Mucosa of rectum (tissue), 2 donors: ENCODE data around the gene CAPN6.

ENCODE experiments used
- H3K27ac ChIP-seq, 2 donors: one replicate each; pipeline ENCODE4 v1.7.0; 2013; ENCODE audit warnings: inconsistent platforms in 2 of 2, low read depth in 2 of 2, low read length in 2 of 2
- H3K27me3 ChIP-seq, 2 donors: one replicate each; pipeline ENCODE4 v1.7.0; 2013; ENCODE audit warnings: low read length in 2 of 2; ENCODE audit not compliant: control insufficient read depth in 2 of 2, insufficient read depth in 2 of 2
- H3K36me3 ChIP-seq, 2 donors: one replicate each; pipeline ENCODE4 v1.7.0; 2013; ENCODE audit warnings: low read length in 2 of 2; ENCODE audit not compliant: control insufficient read depth in 2 of 2, insufficient read depth in 2 of 2
- H3K4me1 ChIP-seq, 2 donors: one replicate each; pipeline ENCODE4 v1.7.0; 2013; ENCODE audit warnings: low read length in 2 of 2, mild to moderate bottlenecking in 1 of 2; ENCODE audit not compliant: control insufficient read depth in 2 of 2, insufficient read depth in 2 of 2
- H3K4me3 ChIP-seq, 2 donors: one replicate each; pipeline ENCODE4 v1.7.0; 2013; ENCODE audit warnings: low read length in 2 of 2
- H3K9ac ChIP-seq, 2 donors: one replicate each; pipeline ENCODE4 v1.7.0; 2013; ENCODE audit warnings: low read length in 2 of 2, low read depth in 1 of 2, mild to moderate bottlenecking in 1 of 2
- H3K9me3 ChIP-seq, 2 donors: one replicate each; pipeline ENCODE4 v1.7.0; 2013; ENCODE audit warnings: low read length in 2 of 2; ENCODE audit not compliant: control insufficient read depth in 2 of 2
- donor health status: healthy.
- donor health status: Normal muscosa, but diverticular disease.

CAPN6 gene, protein sequence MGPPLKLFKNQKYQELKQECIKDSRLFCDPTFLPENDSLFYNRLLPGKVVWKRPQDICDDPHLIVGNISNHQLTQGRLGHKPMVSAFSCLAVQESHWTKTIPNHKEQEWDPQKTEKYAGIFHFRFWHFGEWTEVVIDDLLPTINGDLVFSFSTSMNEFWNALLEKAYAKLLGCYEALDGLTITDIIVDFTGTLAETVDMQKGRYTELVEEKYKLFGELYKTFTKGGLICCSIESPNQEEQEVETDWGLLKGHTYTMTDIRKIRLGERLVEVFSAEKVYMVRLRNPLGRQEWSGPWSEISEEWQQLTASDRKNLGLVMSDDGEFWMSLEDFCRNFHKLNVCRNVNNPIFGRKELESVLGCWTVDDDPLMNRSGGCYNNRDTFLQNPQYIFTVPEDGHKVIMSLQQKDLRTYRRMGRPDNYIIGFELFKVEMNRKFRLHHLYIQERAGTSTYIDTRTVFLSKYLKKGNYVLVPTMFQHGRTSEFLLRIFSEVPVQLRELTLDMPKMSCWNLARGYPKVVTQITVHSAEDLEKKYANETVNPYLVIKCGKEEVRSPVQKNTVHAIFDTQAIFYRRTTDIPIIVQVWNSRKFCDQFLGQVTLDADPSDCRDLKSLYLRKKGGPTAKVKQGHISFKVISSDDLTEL

GRCh38 chrX:111270339-111270738 is at the start of gene CAPN6:
CAPN6 (minus strand) TSS chrX:111270483; CDS start chrX:111263936, 6,547 bp downstream.
- Histone ChIP-seq H3K4me3 (no peak within 1 kb of the TSS), H3K9me3 (no peaks in the 10 kb centered on the region), H3K4me1 (no peaks in the 10 kb centered on the region), H3K36me3 (no peaks in the 10 kb centered on the region), H3K27ac (no peak within 1 kb of the TSS), H3K27me3 (peaks cover 7 to 11% of the 10 kb centered on the region in 2 donors), H3K9ac (no peak within 1 kb of the TSS)

- Histone ChIP-seq H3K9ac (no peak overlapping the region), H3K27ac (no peak overlapping the region), H3K36me3 (no peaks in the 10 kb centered on the region), H3K4me1 (no peaks in the 10 kb centered on the region), H3K27me3 (peaks cover 0 to 4% of the 10 kb centered on the region in 2 donors), H3K9me3 (no peaks in the 10 kb centered on the region), H3K4me3 (no peak overlapping the region)
Observed at GRCh38 chrX:111319451-111319850, 49.2 kb upstream of the CAPN6 start.

DNA sequence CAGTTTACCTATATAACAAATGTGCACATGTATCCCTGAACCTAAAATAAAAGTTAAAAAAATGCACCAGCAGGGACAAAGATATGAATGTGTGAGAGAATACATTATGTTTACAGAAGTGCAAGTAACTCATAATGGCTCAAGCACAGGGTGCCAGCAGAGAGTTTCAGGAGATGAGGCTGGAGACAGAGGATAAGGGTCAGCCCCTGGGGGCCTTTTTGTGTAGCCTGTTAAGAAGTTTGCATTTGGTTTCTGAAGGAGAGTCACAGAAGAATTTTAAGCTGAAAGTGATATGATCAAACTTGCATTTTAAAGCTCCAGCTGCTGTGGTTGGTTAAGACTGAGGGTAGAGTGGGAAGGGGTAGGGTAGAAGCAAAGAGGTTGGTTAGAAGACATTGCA is 48.6 kb upstream of the CAPN6 start:
- H3K9me3 ChIP-seq = no peaks in the 10 kb centered on the region
- no peak overlapping the region for H3K9ac ChIP-seq
- peaks cover 0 to 4% of the 10 kb centered on the region in 2 donors for H3K27me3 ChIP-seq
- no peak overlapping the region for H3K27ac ChIP-seq
- no peak overlapping the region for H3K4me3 ChIP-seq
- no peaks in the 10 kb centered on the region for H3K4me1 ChIP-seq
- H3K36me3 ChIP-seq = no peaks in the 10 kb centered on the region

DNA sequence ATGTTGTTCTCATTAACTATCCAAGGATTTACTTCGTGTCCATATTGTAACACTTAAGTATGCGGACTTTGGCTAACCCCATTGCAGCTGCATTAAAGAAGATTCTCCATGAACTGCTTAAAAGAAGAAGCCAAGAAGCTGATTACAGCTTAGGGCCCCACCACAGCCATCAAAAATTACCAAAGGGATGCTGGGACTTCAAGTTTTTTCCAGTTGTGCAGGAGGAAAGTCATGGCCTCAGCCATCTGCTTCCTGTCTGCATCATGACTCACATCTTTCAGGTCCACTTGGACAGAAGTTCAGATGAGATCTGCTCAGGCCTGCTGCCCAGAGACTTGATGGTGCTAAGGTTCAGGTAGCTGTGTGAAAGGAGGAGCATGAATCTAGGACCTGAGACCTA is 38.8 kb upstream of the CAPN6 start:
- H3K9me3 ChIP-seq = peaks cover 0 to 2% of the 10 kb centered on the region in 2 donors
- H3K27me3 ChIP-seq = no peaks in the 10 kb centered on the region
- no peaks in the 10 kb centered on the region for H3K36me3 ChIP-seq
- no peaks in the 10 kb centered on the region for H3K4me1 ChIP-seq
- no peak overlapping the region for H3K27ac ChIP-seq
- no peak overlapping the region for H3K4me3 ChIP-seq
- no peak overlapping the region for H3K9ac ChIP-seq

DNA sequence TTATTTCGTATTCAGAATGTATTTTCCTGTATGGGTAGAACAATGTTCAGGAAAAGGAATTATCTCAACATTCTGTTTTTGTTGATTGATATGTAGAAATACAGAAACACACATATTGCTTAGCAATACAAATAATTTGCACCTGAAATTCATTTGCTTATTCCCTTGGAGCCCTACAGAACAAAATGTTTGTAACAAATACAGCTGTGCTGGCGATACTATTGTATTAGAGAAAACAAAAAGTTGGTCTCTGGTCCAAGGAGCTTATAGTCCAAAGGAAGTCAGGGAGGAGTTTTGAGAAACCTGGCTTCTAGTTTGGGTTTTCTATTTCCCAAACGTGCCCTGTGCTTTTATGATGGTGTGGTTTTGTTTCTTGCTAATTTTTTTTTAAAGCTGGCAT is 37.8 kb upstream of the CAPN6 start:
- H3K36me3 ChIP-seq = no peaks in the 10 kb centered on the region
- H3K4me1 ChIP-seq = no peaks in the 10 kb centered on the region
- H3K4me3 ChIP-seq = no peak overlapping the region
- H3K27me3 ChIP-seq = no peaks in the 10 kb centered on the region
- H3K9ac ChIP-seq = no peak overlapping the region
- no peak overlapping the region for H3K27ac ChIP-seq
- peaks cover 0 to 2% of the 10 kb centered on the region in 2 donors for H3K9me3 ChIP-seq

GRCh38 chrX:111302284-111302683 is 32.0 kb upstream of the CAPN6 start:
- H3K4me1 ChIP-seq = no peaks in the 10 kb centered on the region

DNA sequence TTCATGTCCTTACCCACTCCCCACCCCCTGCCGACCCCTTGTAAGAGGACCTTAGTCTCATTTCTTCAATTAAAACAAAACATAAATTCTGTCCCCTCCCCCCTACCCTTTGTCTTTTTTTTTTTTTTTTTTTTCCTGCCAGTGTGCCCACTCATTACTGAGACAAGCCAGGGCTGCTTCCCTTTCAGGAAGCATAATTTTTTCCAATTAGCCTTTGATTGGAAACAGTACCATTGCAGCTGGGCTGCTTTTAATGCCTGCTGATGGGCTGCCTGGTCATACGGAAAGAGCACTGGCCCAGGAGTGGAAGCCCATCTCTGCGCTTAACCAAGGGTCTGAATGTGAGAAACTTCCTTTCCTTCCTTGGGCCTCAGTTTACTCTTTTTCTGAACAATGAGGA is 18.6 kb upstream of the CAPN6 start:
- H3K27me3 ChIP-seq = peaks cover 0 to 5% of the 10 kb centered on the region in 2 donors
- no peaks in the 10 kb centered on the region for H3K9me3 ChIP-seq
- no peak overlapping the region for H3K4me3 ChIP-seq
- no peak overlapping the region for H3K9ac ChIP-seq
- no peaks in the 10 kb centered on the region for H3K36me3 ChIP-seq
- no peak overlapping the region for H3K27ac ChIP-seq
- no peaks in the 10 kb centered on the region for H3K4me1 ChIP-seq

More at GRCh38 chrX:111302284-111302683, 32.0 kb upstream of the CAPN6 start:
- Histone ChIP-seq H3K4me3 (no peak overlapping the region), H3K27me3 (no peaks in the 10 kb centered on the region), H3K9ac (no peak overlapping the region), H3K9me3 (no peaks in the 10 kb centered on the region), H3K36me3 (no peaks in the 10 kb centered on the region), H3K27ac (no peak overlapping the region)

GRCh38 chrX:111284631-111285293 is 14.5 kb upstream of the CAPN6 start:
- Histone ChIP-seq H3K4me1 (no peaks in the 10 kb centered on the region), H3K4me3 (no peak overlapping the region), H3K27me3 (peaks cover 0 to 10% of the 10 kb centered on the region in 2 donors), H3K9me3 (no peaks in the 10 kb centered on the region), H3K27ac (no peak overlapping the region), H3K9ac (no peak overlapping the region), H3K36me3 (no peaks in the 10 kb centered on the region)

GRCh38 chrX:111283446-111283845 is 13.2 kb upstream of the CAPN6 start:
- H3K27ac ChIP-seq = no peak overlapping the region
- peaks cover 0 to 10% of the 10 kb centered on the region in 2 donors for H3K27me3 ChIP-seq
- H3K4me3 ChIP-seq = no peak overlapping the region
- no peak overlapping the region for H3K9ac ChIP-seq
- H3K9me3 ChIP-seq = no peaks in the 10 kb centered on the region
- H3K4me1 ChIP-seq = no peaks in the 10 kb centered on the region
- H3K36me3 ChIP-seq = no peaks in the 10 kb centered on the region

DNA sequence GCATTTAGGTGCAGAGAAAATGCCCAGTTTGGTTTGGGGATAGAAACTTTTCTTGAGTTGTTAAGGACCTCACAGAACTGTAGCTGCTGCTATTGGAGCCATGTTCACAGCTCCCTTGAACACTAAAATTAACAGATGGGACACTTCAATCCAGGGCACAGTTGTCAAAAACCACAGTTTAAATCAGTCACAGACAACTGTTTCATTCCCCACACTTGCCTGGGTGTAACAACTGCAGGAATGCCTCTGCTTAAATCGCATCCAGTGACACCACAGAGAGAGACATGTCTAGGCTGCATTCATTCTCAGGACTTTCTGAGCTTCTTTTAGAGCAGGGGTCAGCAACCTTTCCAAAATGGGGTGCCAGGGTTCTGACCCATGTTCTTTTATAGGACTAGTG is 12.7 kb upstream of the CAPN6 start:
- peaks cover 0 to 10% of the 10 kb centered on the region in 2 donors for H3K27me3 ChIP-seq

More for the DNA sequence above, 12.7 kb upstream of the CAPN6 start:
- Histone ChIP-seq H3K36me3 (no peaks in the 10 kb centered on the region), H3K4me3 (no peak overlapping the region), H3K9me3 (no peaks in the 10 kb centered on the region), H3K27ac (no peak overlapping the region), H3K4me1 (no peaks in the 10 kb centered on the region), H3K9ac (no peak overlapping the region)
